ENCODE data around the gene EEFSEC.

EEFSEC gene

GRCh38 chr3:128341659-128342395 lies 188.5 kb downstream of the EEFSEC start:
- H3K4me1 ChIP-seq (ENCODE audit: control insufficient read depth, insufficient read depth, low read length): no peaks in the 10 kb centered on the region; the same call in 1 of the 2 replicates
- H3K27ac ChIP-seq (ENCODE audit: low read depth, low read length): no peak overlapping the region
- H3K27me3 ChIP-seq (ENCODE audit: control insufficient read depth, insufficient read depth, low read length): no peaks in the 10 kb centered on the region
- H3K9me3 ChIP-seq (ENCODE audit: control insufficient read depth, insufficient read depth, low read length): no peaks in the 10 kb centered on the region
- 0 out of 2 replicates have a peak, but pooled peaks cover 6% of the 10 kb centered on the region for H3K36me3 ChIP-seq (ENCODE audit: control insufficient read depth, insufficient read depth, low read length)
- no peak overlapping the region for H3K4me3 ChIP-seq (ENCODE audit: low read depth, low read length)
- no peak overlapping the region for H3K9ac ChIP-seq (ENCODE audit: low read depth, low read length)

GRCh38 chr3:128342701-128343180 lies 189.5 kb downstream of the EEFSEC start:
- no peak overlapping the region for H3K9ac ChIP-seq (ENCODE audit: low read depth, low read length)
- H3K4me1 ChIP-seq (ENCODE audit: control insufficient read depth, insufficient read depth, low read length): no peaks in the 10 kb centered on the region; the same call in 1 of the 2 replicates
- no peak overlapping the region for H3K4me3 ChIP-seq (ENCODE audit: low read depth, low read length)
- H3K27ac ChIP-seq (ENCODE audit: low read depth, low read length): no peak overlapping the region
- no peaks in the 10 kb centered on the region for H3K27me3 ChIP-seq (ENCODE audit: control insufficient read depth, insufficient read depth, low read length)
- H3K9me3 ChIP-seq (ENCODE audit: control insufficient read depth, insufficient read depth, low read length): no peaks in the 10 kb centered on the region
- 0 out of 2 replicates have a peak, but pooled peaks cover 6% of the 10 kb centered on the region for H3K36me3 ChIP-seq (ENCODE audit: control insufficient read depth, insufficient read depth, low read length)

GRCh38 chr3:128343287-128344051 lies 190.2 kb downstream of the EEFSEC start:
- Histone ChIP-seq H3K9me3 (ENCODE audit: control insufficient read depth, insufficient read depth, low read length) (no peaks in the 10 kb centered on the region), H3K36me3 (ENCODE audit: control insufficient read depth, insufficient read depth, low read length) (0 out of 2 replicates have a peak, but pooled peaks cover 6% of the 10 kb centered on the region), H3K27me3 (ENCODE audit: control insufficient read depth, insufficient read depth, low read length) (no peaks in the 10 kb centered on the region), H3K4me3 (ENCODE audit: low read depth, low read length) (no peak overlapping the region), H3K4me1 (ENCODE audit: control insufficient read depth, insufficient read depth, low read length) (peaks cover 2% of the 10 kb centered on the region; the same call in 1 of the 2 replicates), H3K9ac (ENCODE audit: low read depth, low read length) (no peak overlapping the region), H3K27ac (ENCODE audit: low read depth, low read length) (no peak overlapping the region)

- no peak overlapping the region for H3K27ac ChIP-seq (ENCODE audit: low read depth, low read length)
- no peak overlapping the region for H3K4me3 ChIP-seq (ENCODE audit: low read depth, low read length)
- peaks cover 9% of the 10 kb centered on the region for H3K4me1 ChIP-seq (ENCODE audit: control insufficient read depth, insufficient read depth, low read length)
- H3K36me3 ChIP-seq (ENCODE audit: control insufficient read depth, insufficient read depth, low read length): 0 out of 2 replicates have a peak, but pooled peaks cover 6% of the 10 kb centered on the region
- H3K9ac ChIP-seq (ENCODE audit: low read depth, low read length): no peak overlapping the region
- H3K9me3 ChIP-seq (ENCODE audit: control insufficient read depth, insufficient read depth, low read length): no peaks in the 10 kb centered on the region
- no peaks in the 10 kb centered on the region for H3K27me3 ChIP-seq (ENCODE audit: control insufficient read depth, insufficient read depth, low read length)
Measured at GRCh38 chr3:128344052-128344735, 190.9 kb downstream of the EEFSEC start.

- Histone ChIP-seq H3K36me3 (ENCODE audit: control insufficient read depth, insufficient read depth, low read length) (0 out of 2 replicates have a peak, but pooled peaks cover 6% of the 10 kb centered on the region), H3K9me3 (ENCODE audit: control insufficient read depth, insufficient read depth, low read length) (no peaks in the 10 kb centered on the region), H3K27me3 (ENCODE audit: control insufficient read depth, insufficient read depth, low read length) (no peaks in the 10 kb centered on the region), H3K4me1 (ENCODE audit: control insufficient read depth, insufficient read depth, low read length) (peaks cover 12% of the 10 kb centered on the region), H3K27ac (ENCODE audit: low read depth, low read length) (no peak overlapping the region), H3K9ac (ENCODE audit: low read depth, low read length) (no peak overlapping the region), H3K4me3 (ENCODE audit: low read depth, low read length) (no peak overlapping the region)
Measured at GRCh38 chr3:128345196-128345595, 191.9 kb downstream of the EEFSEC start.

GRCh38 chr3:128346562-128346961 lies 193.3 kb downstream of the EEFSEC start:
- H3K27ac ChIP-seq (ENCODE audit: low read depth, low read length): no peak overlapping the region
- no peaks in the 10 kb centered on the region for H3K9me3 ChIP-seq (ENCODE audit: control insufficient read depth, insufficient read depth, low read length)
- no peak overlapping the region for H3K4me3 ChIP-seq (ENCODE audit: low read depth, low read length)
- H3K27me3 ChIP-seq (ENCODE audit: control insufficient read depth, insufficient read depth, low read length): no peaks in the 10 kb centered on the region
- no peak overlapping the region for H3K9ac ChIP-seq (ENCODE audit: low read depth, low read length)
- H3K36me3 ChIP-seq (ENCODE audit: control insufficient read depth, insufficient read depth, low read length): 0 out of 2 replicates have a peak, but pooled peaks cover 3% of the 10 kb centered on the region
- H3K4me1 ChIP-seq (ENCODE audit: control insufficient read depth, insufficient read depth, low read length): peaks cover 12% of the 10 kb centered on the region

GRCh38 chr3:128347282-128347681 lies 194.0 kb downstream of the EEFSEC start:
- no peak overlapping the region for H3K27ac ChIP-seq (ENCODE audit: low read depth, low read length)
- H3K9me3 ChIP-seq (ENCODE audit: control insufficient read depth, insufficient read depth, low read length): no peaks in the 10 kb centered on the region
- H3K36me3 ChIP-seq (ENCODE audit: control insufficient read depth, insufficient read depth, low read length): no peaks in the 10 kb centered on the region
- no peak overlapping the region for H3K4me3 ChIP-seq (ENCODE audit: low read depth, low read length)
- H3K27me3 ChIP-seq (ENCODE audit: control insufficient read depth, insufficient read depth, low read length): no peaks in the 10 kb centered on the region
- no peak overlapping the region for H3K9ac ChIP-seq (ENCODE audit: low read depth, low read length)
- H3K4me1 ChIP-seq (ENCODE audit: control insufficient read depth, insufficient read depth, low read length): peaks cover 12% of the 10 kb centered on the region

- Histone ChIP-seq H3K27ac (ENCODE audit: low read depth, low read length) (peak overlapping the region; percentile 61), H3K9me3 (ENCODE audit: control insufficient read depth, insufficient read depth, low read length) (no peaks in the 10 kb centered on the region)
Measured at GRCh38 chr3:128348075-128348474, 194.8 kb downstream of the EEFSEC start.

GRCh38 chr3:128348805-128349531 lies 195.7 kb downstream of the EEFSEC start:
- no peak overlapping the region for H3K4me3 ChIP-seq (ENCODE audit: low read depth, low read length)
- H3K9ac ChIP-seq (ENCODE audit: low read depth, low read length): no peak overlapping the region
- peaks cover 12% of the 10 kb centered on the region for H3K4me1 ChIP-seq (ENCODE audit: control insufficient read depth, insufficient read depth, low read length)
- H3K27me3 ChIP-seq (ENCODE audit: control insufficient read depth, insufficient read depth, low read length): no peaks in the 10 kb centered on the region
- no peaks in the 10 kb centered on the region for H3K9me3 ChIP-seq (ENCODE audit: control insufficient read depth, insufficient read depth, low read length)
- no peaks in the 10 kb centered on the region for H3K36me3 ChIP-seq (ENCODE audit: control insufficient read depth, insufficient read depth, low read length)
- peak overlapping the region; percentile 61 for H3K27ac ChIP-seq (ENCODE audit: low read depth, low read length)

More at GRCh38 chr3:128348075-128348474, 194.8 kb downstream of the EEFSEC start:
- H3K4me3 ChIP-seq (ENCODE audit: low read depth, low read length): no peak overlapping the region
- H3K4me1 ChIP-seq (ENCODE audit: control insufficient read depth, insufficient read depth, low read length): peaks cover 12% of the 10 kb centered on the region
- no peaks in the 10 kb centered on the region for H3K36me3 ChIP-seq (ENCODE audit: control insufficient read depth, insufficient read depth, low read length)
- no peaks in the 10 kb centered on the region for H3K27me3 ChIP-seq (ENCODE audit: control insufficient read depth, insufficient read depth, low read length)
- no peak overlapping the region for H3K9ac ChIP-seq (ENCODE audit: low read depth, low read length)

- H3K4me3 ChIP-seq (ENCODE audit: low read depth, low read length): no peak overlapping the region
- no peaks in the 10 kb centered on the region for H3K9me3 ChIP-seq (ENCODE audit: control insufficient read depth, insufficient read depth, low read length)
- H3K9ac ChIP-seq (ENCODE audit: low read depth, low read length): no peak overlapping the region
- H3K27me3 ChIP-seq (ENCODE audit: control insufficient read depth, insufficient read depth, low read length): no peaks in the 10 kb centered on the region
- H3K27ac ChIP-seq (ENCODE audit: low read depth, low read length): no peak overlapping the region
- peaks cover 12% of the 10 kb centered on the region for H3K4me1 ChIP-seq (ENCODE audit: control insufficient read depth, insufficient read depth, low read length)
- no peaks in the 10 kb centered on the region for H3K36me3 ChIP-seq (ENCODE audit: control insufficient read depth, insufficient read depth, low read length)
Measured at GRCh38 chr3:128349963-128350599, 196.8 kb downstream of the EEFSEC start.

Data from HUES48 (cell line).